GM19395 (cell line): ENCODE results near the gene BMP10.

Experiments
- ATAC-seq: cut with Tn5 transposase; IDR thresholded peaks from one replicate; pipeline ENCODE4 v1.9.1; 2021; ENCODE audit warnings: mild to moderate bottlenecking, moderate library complexity; ENCODE audit not compliant: unreplicated experiment

BMP10 gene

GRCh38 chr2:68853915-68854314, 17.3 kb downstream of the BMP10 start:
- no peak for ATAC-seq

GRCh38 chr2:68853035-68853434, 18.2 kb downstream of the BMP10 start:
- ATAC-seq = no peak

GRCh38 chr2:68850524-68850923, 20.7 kb downstream of the BMP10 start:
- ATAC-seq = no peak

- ATAC-seq = no peak
Measured at GRCh38 chr2:68849579-68850030, 21.6 kb downstream of the BMP10 start.

- no peak for ATAC-seq
Measured at GRCh38 chr2:68847751-68848150, 23.4 kb downstream of the BMP10 start.

- no peak for ATAC-seq
Measured at GRCh38 chr2:68846091-68846490, 25.1 kb downstream of the BMP10 start.

- ATAC-seq = no peak
Measured at GRCh38 chr2:68845043-68845442, 26.2 kb downstream of the BMP10 start.

GRCh38 chr2:68839260-68839833, 31.9 kb downstream of the BMP10 start:
- ATAC-seq = no peak

- no peak for ATAC-seq
Measured at GRCh38 chr2:68838641-68839040, 32.6 kb downstream of the BMP10 start.

- peak; percentile 75 for ATAC-seq
Measured at GRCh38 chr2:68837861-68838341, 33.3 kb downstream of the BMP10 start.

GRCh38 chr2:68837164-68837860, 33.9 kb downstream of the BMP10 start:
- ATAC-seq = no peak

- ATAC-seq = no peak
Measured at GRCh38 chr2:68835621-68836020, 35.6 kb downstream of the BMP10 start.

GRCh38 chr2:68834737-68835376, 36.3 kb downstream of the BMP10 start:
- ATAC-seq = no peak

GRCh38 chr2:68833162-68833561, 38.0 kb downstream of the BMP10 start:
- ATAC-seq = no peak

- ATAC-seq = peak; percentile 81
Measured at GRCh38 chr2:68832233-68832869, 38.8 kb downstream of the BMP10 start.

- ATAC-seq = no peak
Measured at GRCh38 chr2:68831686-68832232, 39.4 kb downstream of the BMP10 start.

- no peak for ATAC-seq
Measured at GRCh38 chr2:68829749-68830148, 41.4 kb downstream of the BMP10 start.

GRCh38 chr2:68828887-68829708, 42.1 kb downstream of the BMP10 start:
- ATAC-seq = no peak

GRCh38 chr2:68827666-68828065, 43.5 kb downstream of the BMP10 start:
- no peak for ATAC-seq

GRCh38 chr2:68825866-68826265, 45.3 kb downstream of the BMP10 start:
- ATAC-seq = no peak
